HepG2 (cell line): ENCODE measurements around the gene ZNF853. TPM values are rescaled to one million over a fixed set of nuclear protein-coding genes. Genes with fewer than 3 reads are reported as not detected.

ENCODE experiments used
- AKNA ChIP-seq: sonication (generic); formaldehyde crosslinking; IDR thresholded peaks from 2 replicates; pipeline ENCODE4 v1.4.0; 2020; ENCODE audit warnings: missing genetic modification reagents, borderline replicate concordance
- ELK4 ChIP-seq: sonication (generic); formaldehyde crosslinking; IDR thresholded peaks from 2 replicates; pipeline ENCODE4 v1.9.0; 2021; ENCODE audit warnings: missing genetic modification reagents, borderline replicate concordance
- HDAC1 ChIP-seq: sonication (generic); formaldehyde crosslinking; IDR thresholded peaks from 2 replicates; pipeline ENCODE4 v1.5.1; 2020; ENCODE audit warnings: mild to moderate bottlenecking, missing genetic modification reagents
- PBX3 ChIP-seq: sonication (generic); formaldehyde crosslinking; IDR thresholded peaks from 2 replicates; pipeline ENCODE4 v1.8.1; 2023; ENCODE audit warnings: missing genetic modification reagents, inconsistent platforms, borderline replicate concordance
- ZFP82 ChIP-seq: sonication (generic); formaldehyde crosslinking; IDR thresholded peaks from 2 replicates; pipeline ENCODE4 v1.5.1; 2020; ENCODE audit warnings: mild to moderate bottlenecking, missing genetic modification reagents, borderline replicate concordance
- ZNF607 ChIP-seq: sonication (generic); formaldehyde crosslinking; IDR thresholded peaks from 2 replicates; pipeline ENCODE4 v1.5.1; 2020; ENCODE audit warnings: missing genetic modification reagents, mild to moderate bottlenecking, borderline replicate concordance
- ZNF609 ChIP-seq: sonication (generic); formaldehyde crosslinking; IDR thresholded peaks from 2 replicates; pipeline ENCODE4 v1.4.0; 2020; ENCODE audit warnings: mild to moderate bottlenecking, missing genetic modification reagents, borderline replicate concordance
- ZNF704 ChIP-seq: sonication (generic); formaldehyde crosslinking; IDR thresholded peaks from 2 replicates; pipeline ENCODE4 v1.8.1; 2023; ENCODE audit warnings: mild to moderate bottlenecking, inconsistent platforms, moderate library complexity, missing genetic modification reagents, borderline replicate concordance
- ZNF773 ChIP-seq: sonication (generic); formaldehyde crosslinking; IDR thresholded peaks from 2 replicates; pipeline ENCODE4 v1.4.0; 2020; ENCODE audit warnings: missing genetic modification reagents, borderline replicate concordance
- ZNF816 ChIP-seq: sonication (generic); formaldehyde crosslinking; IDR thresholded peaks from 2 replicates; pipeline ENCODE4 v1.8.0; 2022; ENCODE audit warnings: missing genetic modification reagents, mild to moderate bottlenecking, borderline replicate concordance
- polyA plus RNA-seq, 8 experiments: library from polyadenylated mRNA; depleted of rRNA in 3 of 8; stranded (reverse) in 7 of 8; unstranded in 1 of 8; fragments of >200 nt; fragmentation: Illumina TruSeq in 4 of 8; extraction: Trizol in 4 of 8; gene quantifications; 2 replicates each; pipeline versions ENCODE4 v1.2.1 to v1.2.3, GENCODE V29; 2011 to 2016; ENCODE audit warnings: low read depth in 4 of 8, missing spikeins in 1 of 8, mixed read lengths in 1 of 8; ENCODE audit not compliant: insufficient read depth in 1 of 8
- total RNA-seq, 5 experiments: library from RNA; depleted of rRNA; stranded (reverse); fragments of >200 nt; fragmentation: Illumina TruSeq; extraction: Trizol; gene quantifications; 2 replicates each; pipeline ENCODE4 v1.2.3, GENCODE V29; 2016; ENCODE audit warnings: low read depth in 1 of 5

Gene ZNF853
- total and polyA plus RNA-seq, 2 of the 13 experiments (the other 11 are each of a cell fraction or from before 2014, with no cell fraction given) = 2.1 to 6.2 TPM

GRCh38 chr7:6615723-6616555 lies 529 bp downstream of the ZNF853 start (continued):
- TF ChIP-seq PBX3 (CRISPR knock-in tag) = peak; percentile 56; the same call in 1 of the 2 replicates
- no peak for TF ChIP-seq ELK4
- TF ChIP-seq ZNF704 (CRISPR knock-in tag) = 0 out of 2 replicates have a peak, but pooled peaks have one; percentile 37
- peak; percentile 32; the same call in 1 of the 2 replicates for TF ChIP-seq ZNF607 (CRISPR knock-in tag)
- 0 out of 2 replicates have a peak, but pooled peaks have one; percentile 24 for TF ChIP-seq ZNF773 (CRISPR knock-in tag)
- no peak; the same call in 1 of the 2 replicates for TF ChIP-seq ZFP82 (CRISPR knock-in tag)
- TF ChIP-seq HDAC1 = peak; percentile 82
- TF ChIP-seq ZNF609 = 0 out of 2 replicates have a peak, but pooled peaks have one; percentile 21
- 0 out of 2 replicates have a peak, but pooled peaks have one; percentile 45 for TF ChIP-seq ZNF816 (CRISPR knock-in tag)
- no peak for TF ChIP-seq AKNA (CRISPR knock-in tag)
